HG02852 (cell line): ENCODE measurements around the gene NAPEPLD.
"Not testable (repeated sequence)": the region's sequence is repeated elsewhere in the genome, so short reads cannot be mapped to it uniquely, and the experiment has no call there.

Source experiments
- ATAC-seq: cut with Tn5 transposase; IDR thresholded peaks from one replicate; pipeline ENCODE4 v1.9.1; 2021; ENCODE audit warnings: mild to moderate bottlenecking, moderate library complexity; ENCODE audit not compliant: unreplicated experiment

NAPEPLD gene

GRCh38 chr7:103071000-103071399 lies 77.9 kb downstream of the NAPEPLD start:
- ATAC-seq, result no peak

DNA sequence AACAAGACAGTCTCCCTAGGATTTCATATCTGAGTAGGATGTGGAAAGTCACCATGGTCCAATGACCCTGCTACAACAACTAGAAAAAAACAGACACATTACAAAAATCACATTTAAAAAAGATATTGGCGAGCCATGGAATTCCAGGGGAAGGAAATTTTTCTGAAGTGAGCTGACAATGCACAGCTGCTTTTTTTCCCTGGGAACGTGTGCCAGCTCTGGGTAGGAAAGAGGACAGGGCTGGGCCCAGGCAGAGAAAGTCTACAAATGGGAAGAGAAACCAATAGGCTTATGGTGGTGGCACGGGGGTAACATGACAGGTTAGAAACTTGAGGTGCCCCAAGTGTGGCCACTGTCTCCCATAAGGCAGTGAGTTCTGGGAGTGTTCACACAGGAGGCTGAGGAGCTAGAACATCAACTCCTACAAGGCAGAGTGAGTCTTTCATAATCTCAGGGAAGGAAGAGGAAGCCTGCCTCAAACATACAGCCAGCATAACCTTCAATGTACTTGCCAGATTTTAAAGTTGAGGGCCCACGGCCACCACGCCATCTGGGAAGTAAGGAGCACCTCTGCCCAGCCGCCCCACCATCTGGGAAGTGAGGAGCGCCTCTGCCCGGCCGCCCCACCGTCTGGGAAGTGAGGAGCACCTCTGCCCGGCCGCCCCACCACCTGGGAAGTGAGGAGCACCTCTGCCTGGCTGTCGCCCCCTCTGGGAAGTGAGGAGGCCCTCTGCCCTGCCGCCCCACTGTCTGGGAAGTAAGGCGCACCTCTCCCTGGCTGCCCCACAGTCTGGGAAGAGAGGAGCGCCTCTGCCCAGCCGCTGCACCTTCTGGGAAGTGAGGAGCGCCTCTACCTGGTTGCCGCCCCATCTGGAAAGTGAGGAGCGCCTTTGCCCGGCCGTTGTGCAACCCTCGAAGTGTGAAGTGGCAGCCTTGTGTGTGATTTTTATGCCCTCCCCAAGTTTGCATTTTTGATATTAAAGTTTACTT lies 80.2 kb downstream of the NAPEPLD start:
- no peak for ATAC-seq

DNA sequence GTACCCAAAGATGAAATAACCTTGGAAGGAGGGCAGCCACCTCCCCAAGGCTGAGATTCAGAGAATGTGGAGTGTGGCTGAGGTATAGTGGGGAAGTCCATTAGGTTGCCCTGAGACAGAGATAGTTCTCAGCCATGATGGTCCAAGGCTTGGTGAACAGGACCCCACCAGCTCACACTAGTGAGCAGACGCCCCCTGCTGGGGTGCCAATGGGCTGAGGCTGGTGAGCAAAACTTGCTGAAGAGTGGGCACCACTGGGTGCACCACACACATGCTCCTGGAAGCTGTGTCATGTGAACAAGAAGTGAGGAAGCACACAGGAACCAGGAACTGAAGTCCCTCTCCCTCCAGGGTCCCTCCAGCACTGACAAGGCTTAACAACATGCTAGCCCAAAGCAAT lies 83.2 kb downstream of the NAPEPLD start:
- ATAC-seq, result no peak

- ATAC-seq, result no peak
These were observed 85.0 kb downstream of the NAPEPLD start for GRCh38 chr7:103063895-103064294.

GRCh38 chr7:103059471-103059870 lies 89.4 kb downstream of the NAPEPLD start:
- no peak for ATAC-seq

GRCh38 chr7:103058122-103058521 lies 90.8 kb downstream of the NAPEPLD start:
- no peak for ATAC-seq

DNA sequence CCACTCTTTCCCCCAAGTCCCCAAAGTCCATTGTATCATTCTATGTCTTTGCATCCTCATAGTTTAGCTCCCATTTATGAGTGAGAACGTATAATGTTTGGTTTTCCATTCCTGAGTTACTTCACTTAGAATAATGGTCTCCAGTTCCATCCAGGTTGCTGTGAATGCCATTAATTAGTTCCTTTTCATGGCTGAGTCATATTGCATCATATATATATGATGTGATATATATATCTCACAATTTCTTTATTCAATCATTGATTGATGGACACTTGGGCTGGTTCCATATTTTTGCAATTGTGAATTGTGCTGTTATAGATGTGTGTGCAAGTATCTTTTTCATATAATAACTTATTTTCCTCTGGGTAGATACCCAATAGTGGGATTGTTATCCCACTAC lies 92.9 kb downstream of the NAPEPLD start:
- ATAC-seq, result not testable (repeated sequence)

DNA sequence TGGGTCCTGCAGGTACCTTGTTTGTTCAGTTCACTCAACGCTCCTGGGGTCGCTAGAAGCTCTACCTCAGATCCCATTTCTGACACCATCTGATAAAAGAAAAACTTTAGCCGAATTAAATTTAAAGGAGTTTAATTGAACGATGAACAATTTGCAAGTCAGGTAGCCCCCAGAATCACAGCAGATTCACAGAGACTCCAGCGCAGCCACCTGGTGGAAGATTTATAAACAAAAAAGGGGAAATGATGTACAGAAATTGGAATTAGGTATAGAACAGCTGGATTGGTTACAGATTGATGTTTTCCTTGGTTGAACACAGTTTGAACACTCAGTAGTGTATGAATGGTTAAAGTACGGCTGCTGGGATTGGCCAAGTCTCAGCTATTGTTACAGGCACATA lies 97.4 kb downstream of the NAPEPLD start:
- no peak for ATAC-seq
